NT2/D1 (cell line): Measurements from ENCODE around the gene GBP7.

Experiments used
- YY1 ChIP-seq: IDR thresholded peaks from 2 replicates; pipeline ENCODE4 v1.6.1; 2011; ENCODE audit not compliant: insufficient read length, insufficient read depth
- ZNF274 ChIP-seq: IDR thresholded peaks from 2 replicates; pipeline ENCODE4 v1.6.1; 2011; ENCODE audit warnings: mild to moderate bottlenecking, low read depth, low read length

DNA sequence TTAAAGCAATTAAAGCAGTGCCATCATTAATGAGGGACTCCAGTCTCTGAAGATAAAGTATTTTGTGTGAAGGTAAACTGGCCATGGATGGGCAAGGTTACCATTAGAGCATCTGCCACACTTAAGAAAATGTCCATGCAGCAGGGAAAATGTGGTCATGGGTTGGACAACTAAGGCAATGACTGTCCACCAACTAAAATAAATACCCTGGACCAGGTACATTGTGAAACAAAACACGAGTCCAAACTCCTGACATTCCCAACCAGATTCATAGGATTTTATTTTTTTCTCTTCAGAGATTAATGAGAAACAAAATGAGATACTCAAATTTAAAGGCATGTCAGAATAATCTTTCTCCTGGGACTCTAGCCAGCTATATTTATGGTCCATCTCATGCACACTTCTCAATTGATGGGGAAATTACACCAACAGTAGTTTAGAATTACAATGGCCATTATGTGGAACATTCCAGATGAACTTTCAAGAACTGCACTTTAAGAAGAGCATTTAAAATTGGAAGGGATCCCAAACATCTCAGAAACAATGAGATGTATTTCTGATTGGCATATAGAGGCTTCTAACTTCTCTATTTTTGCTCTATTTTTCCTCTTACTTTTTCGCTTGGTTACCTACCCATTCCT lies 8.1 kb downstream of the GBP7 start:
- TF ChIP-seq ZNF274 (no peak), YY1 (no peak)
